ENCODE measurements around the gene MECR.
A peak's percentile ranks its signal among the peaks of the same experiment; 100 is the strongest.

MECR gene

GRCh38 chr1:29249170-29249691 lies 18.5 kb upstream of the MECR start:
- H3K4me3 ChIP-seq (replicated peaks; ENCODE audit: low read depth, low read length), result no peak overlapping the region
- no peak for TF ChIP-seq CTCF (IDR thresholded peaks at IDR 0.05; ENCODE audit: low read length, missing control alignments)
- peak; percentile 43 for DNase-seq (ENCODE audit: low read depth)

- no peak overlapping the region for H3K4me3 ChIP-seq (replicated peaks; ENCODE audit: low read depth, low read length)
- TF ChIP-seq CTCF (IDR thresholded peaks at IDR 0.05; ENCODE audit: low read length, missing control alignments), result no peak
- DNase-seq (ENCODE audit: low read depth), result no peak
These were observed 17.7 kb upstream of the MECR start for GRCh38 chr1:29248409-29248808.

GRCh38 chr1:29247571-29248273 lies 17.0 kb upstream of the MECR start:
- no peak for TF ChIP-seq CTCF (IDR thresholded peaks at IDR 0.05; ENCODE audit: low read length, missing control alignments)
- no peak for DNase-seq (ENCODE audit: low read depth)
- H3K4me3 ChIP-seq (replicated peaks; ENCODE audit: low read depth, low read length), result no peak overlapping the region

GRCh38 chr1:29247044-29247443 lies 16.3 kb upstream of the MECR start:
- TF ChIP-seq CTCF (IDR thresholded peaks at IDR 0.05; ENCODE audit: low read length, missing control alignments), result no peak
- H3K4me3 ChIP-seq (replicated peaks; ENCODE audit: low read depth, low read length), result no peak overlapping the region
- no peak for DNase-seq (ENCODE audit: low read depth)

- peak; percentile 42 for TF ChIP-seq CTCF (IDR thresholded peaks at IDR 0.05; ENCODE audit: low read length, missing control alignments)
- peak; percentile 67 for DNase-seq (ENCODE audit: low read depth)
- no peak overlapping the region for H3K4me3 ChIP-seq (replicated peaks; ENCODE audit: low read depth, low read length)
These were observed 15.1 kb upstream of the MECR start for GRCh38 chr1:29245876-29246275.

- H3K4me3 ChIP-seq (replicated peaks; ENCODE audit: low read depth, low read length), result no peak overlapping the region
- no peak for DNase-seq (ENCODE audit: low read depth)
- no peak for TF ChIP-seq CTCF (IDR thresholded peaks at IDR 0.05; ENCODE audit: low read length, missing control alignments)
These were observed 14.5 kb upstream of the MECR start for GRCh38 chr1:29245261-29245660.

- peak; percentile 71 for DNase-seq (ENCODE audit: low read depth)
- TF ChIP-seq CTCF (IDR thresholded peaks at IDR 0.05; ENCODE audit: low read length, missing control alignments), result no peak
- H3K4me3 ChIP-seq (replicated peaks; ENCODE audit: low read depth, low read length), result no peak overlapping the region
These were observed 13.1 kb upstream of the MECR start for GRCh38 chr1:29243871-29244200.
